PC-9 (cell line): Measurements from ENCODE around the gene BTBD19.

ENCODE experiments used
- CTCF ChIP-seq: fragments of 200-600 bp; sonication (generic); conservative IDR thresholded peaks from 2 replicates; pipeline ENCODE4 v1.6.1; 2017; ENCODE audit warnings: mixed run types, antibody characterized with exemption, mild to moderate bottlenecking, moderate library complexity
- EZH2 ChIP-seq: fragments of 200-600 bp; sonication (generic); IDR thresholded peaks from 2 replicates; pipeline ENCODE4 v1.8.0; 2017; ENCODE audit warnings: antibody characterized with exemption, low read depth

GRCh38 chr1:44817771-44818495, 9.6 kb downstream of the BTBD19 start:
- no peak for TF ChIP-seq CTCF
- TF ChIP-seq EZH2 = no peak
